OCI-LY3 (cell line): ENCODE data around the gene CYSTM1.

Source experiments
- H2AFZ ChIP-seq: fragments of 200-600, 300-600 bp; shearing (Covaris generic); 2 replicates; pipeline ENCODE4 v1.6.0; 2014; ENCODE audit warnings: antibody characterized with exemption, low read depth, low read length
- H3K27ac ChIP-seq: fragments of 200-600, 300-600 bp; sonication (generic); 2 replicates; pipeline ENCODE4 v1.5.1; 2014; ENCODE audit warnings: mild to moderate bottlenecking, low read length, moderate library complexity, mixed read lengths
- H3K27me3 ChIP-seq: fragments of 200-600, 300-600 bp; sonication (generic); 2 replicates; pipeline ENCODE4 v1.6.1; 2014; ENCODE audit warnings: low read depth, low read length, mixed read lengths
- H3K36me3 ChIP-seq: fragments of 200-600, 300-600 bp; sonication (generic); replicated peaks from 2 replicates; pipeline ENCODE3; 2014; ENCODE audit warnings: low read depth, low read length, mixed read lengths
- H3K4me1 ChIP-seq: fragments of 300-600, 200-600 bp; sonication (generic); 2 replicates; pipeline ENCODE4 v1.6.1; 2014; ENCODE audit warnings: low read length, mixed read lengths
- H3K4me2 ChIP-seq: fragments of 200-600, 300-600 bp; sonication (generic); 2 replicates; pipeline ENCODE4 v1.6.1; 2014; ENCODE audit warnings: low read length, mixed read lengths
- H3K4me3 ChIP-seq: fragments of 300-600, 200-600 bp; sonication (generic); 2 replicates; pipeline ENCODE4 v1.5.1; 2014; ENCODE audit warnings: antibody characterized with exemption, mild to moderate bottlenecking, low read length, moderate library complexity
- H3K79me2 ChIP-seq: fragments of 300-600, 200-600 bp; shearing (Covaris generic); 2 replicates; pipeline ENCODE4 v1.6.1; 2014; ENCODE audit warnings: mild to moderate bottlenecking, low read length, mixed read lengths
- H3K9ac ChIP-seq: fragments of 300-600, 200-600 bp; shearing (Covaris generic); 2 replicates; pipeline ENCODE4 v1.6.0; 2014; ENCODE audit warnings: mild to moderate bottlenecking, low read length, moderate library complexity
- H3K9me3 ChIP-seq: fragments of 200-600, 300-600 bp; shearing (Covaris generic); 2 replicates; pipeline ENCODE4 v1.6.1; 2014; ENCODE audit warnings: low read length, mixed read lengths; ENCODE audit not compliant: insufficient read depth
- H4K20me1 ChIP-seq: fragments of 200-600, 300-600 bp; sonication (generic); 2 replicates; pipeline ENCODE4 v1.6.1; 2016; ENCODE audit warnings: low read length, mixed read lengths; ENCODE audit not compliant: insufficient read depth
- EZH2phosphoT487 ChIP-seq: fragments of 200-600 bp; shearing (Covaris generic); IDR thresholded peaks from 2 replicates; pipeline ENCODE4 v1.6.1; 2018; ENCODE audit warnings: antibody characterized with exemption, mixed run types, low read depth
- TF ChIP-seq, protein P1 (sequence below): fragments of 200-600, 300-600 bp; sonication (generic); IDR thresholded peaks from 2 replicates; pipeline ENCODE4 v1.5.1; 2014; ENCODE audit warnings: antibody characterized with exemption, low read length, low read depth

The CYSTM1 gene

DNA sequence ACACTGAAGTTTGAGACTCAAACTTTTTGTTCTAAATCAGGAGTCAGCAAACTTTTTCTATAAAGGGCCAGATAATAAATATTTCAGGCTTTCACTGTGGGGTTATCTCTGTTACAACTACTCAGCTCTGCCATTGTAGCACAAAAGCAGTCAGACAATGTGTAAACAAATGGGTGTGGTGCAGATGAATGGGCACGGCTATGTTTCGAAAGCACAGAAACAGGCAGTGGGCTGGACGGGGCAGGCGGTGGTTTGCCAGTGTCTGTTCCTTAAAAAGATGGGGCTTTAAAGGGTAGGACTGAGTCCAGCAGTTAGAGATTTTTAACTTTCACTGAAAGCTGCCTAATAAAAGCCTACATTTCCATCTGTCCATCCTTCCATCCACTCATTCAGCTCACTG is 79.0 kb downstream of the CYSTM1 start:
- peaks cover 27% of the 10 kb centered on the region for H3K4me1 ChIP-seq
- no peaks in the 10 kb centered on the region for H3K27me3 ChIP-seq
- H3K4me3 ChIP-seq = no peak overlapping the region
- no peak overlapping the region for H3K4me2 ChIP-seq
- H4K20me1 ChIP-seq = peaks cover 25% of the 10 kb centered on the region
- no peak overlapping the region for H2AFZ ChIP-seq
- TF ChIP-seq, protein P1, sequence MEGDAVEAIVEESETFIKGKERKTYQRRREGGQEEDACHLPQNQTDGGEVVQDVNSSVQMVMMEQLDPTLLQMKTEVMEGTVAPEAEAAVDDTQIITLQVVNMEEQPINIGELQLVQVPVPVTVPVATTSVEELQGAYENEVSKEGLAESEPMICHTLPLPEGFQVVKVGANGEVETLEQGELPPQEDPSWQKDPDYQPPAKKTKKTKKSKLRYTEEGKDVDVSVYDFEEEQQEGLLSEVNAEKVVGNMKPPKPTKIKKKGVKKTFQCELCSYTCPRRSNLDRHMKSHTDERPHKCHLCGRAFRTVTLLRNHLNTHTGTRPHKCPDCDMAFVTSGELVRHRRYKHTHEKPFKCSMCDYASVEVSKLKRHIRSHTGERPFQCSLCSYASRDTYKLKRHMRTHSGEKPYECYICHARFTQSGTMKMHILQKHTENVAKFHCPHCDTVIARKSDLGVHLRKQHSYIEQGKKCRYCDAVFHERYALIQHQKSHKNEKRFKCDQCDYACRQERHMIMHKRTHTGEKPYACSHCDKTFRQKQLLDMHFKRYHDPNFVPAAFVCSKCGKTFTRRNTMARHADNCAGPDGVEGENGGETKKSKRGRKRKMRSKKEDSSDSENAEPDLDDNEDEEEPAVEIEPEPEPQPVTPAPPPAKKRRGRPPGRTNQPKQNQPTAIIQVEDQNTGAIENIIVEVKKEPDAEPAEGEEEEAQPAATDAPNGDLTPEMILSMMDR = no peak
- no peak for TF ChIP-seq EZH2phosphoT487
- no peak overlapping the region for H3K27ac ChIP-seq
- H3K79me2 ChIP-seq = peaks cover 2% of the 10 kb centered on the region; the same call in 1 of the 2 replicates
- no peaks in the 10 kb centered on the region for H3K9me3 ChIP-seq
- H3K9ac ChIP-seq = no peak overlapping the region
- H3K36me3 ChIP-seq = peaks cover 3% of the 10 kb centered on the region

- Histone ChIP-seq H3K4me2 (no peak overlapping the region), H3K27me3 (no peaks in the 10 kb centered on the region), H3K4me3 (no peak overlapping the region), H3K79me2 (peaks cover 2% of the 10 kb centered on the region; the same call in 1 of the 2 replicates), H3K36me3 (peaks cover 3% of the 10 kb centered on the region), H3K4me1 (peaks cover 13% of the 10 kb centered on the region), H3K9me3 (no peaks in the 10 kb centered on the region), H2AFZ (no peak overlapping the region), H3K9ac (no peak overlapping the region), H4K20me1 (peaks cover 14% of the 10 kb centered on the region; the same call in 1 of the 2 replicates), H3K27ac (no peak overlapping the region)
- no peak for TF ChIP-seq EZH2phosphoT487
- TF ChIP-seq, protein P1 = no peak
These were observed 80.6 kb downstream of the CYSTM1 start for GRCh38 chr5:140255460-140256157.

GRCh38 chr5:140256726-140257125 is 81.7 kb downstream of the CYSTM1 start:
- Histone ChIP-seq H3K4me1 (peaks cover 7% of the 10 kb centered on the region), H3K27me3 (no peaks in the 10 kb centered on the region), H2AFZ (no peak overlapping the region), H3K9ac (no peak overlapping the region), H4K20me1 (peaks cover 9% of the 10 kb centered on the region; the same call in 1 of the 2 replicates), H3K79me2 (no peaks in the 10 kb centered on the region; the same call in 1 of the 2 replicates), H3K4me3 (no peak overlapping the region), H3K4me2 (no peak overlapping the region), H3K36me3 (peaks cover 3% of the 10 kb centered on the region), H3K9me3 (no peaks in the 10 kb centered on the region), H3K27ac (no peak overlapping the region)
- TF ChIP-seq EZH2phosphoT487 = no peak
- TF ChIP-seq, protein P1 = no peak

DNA sequence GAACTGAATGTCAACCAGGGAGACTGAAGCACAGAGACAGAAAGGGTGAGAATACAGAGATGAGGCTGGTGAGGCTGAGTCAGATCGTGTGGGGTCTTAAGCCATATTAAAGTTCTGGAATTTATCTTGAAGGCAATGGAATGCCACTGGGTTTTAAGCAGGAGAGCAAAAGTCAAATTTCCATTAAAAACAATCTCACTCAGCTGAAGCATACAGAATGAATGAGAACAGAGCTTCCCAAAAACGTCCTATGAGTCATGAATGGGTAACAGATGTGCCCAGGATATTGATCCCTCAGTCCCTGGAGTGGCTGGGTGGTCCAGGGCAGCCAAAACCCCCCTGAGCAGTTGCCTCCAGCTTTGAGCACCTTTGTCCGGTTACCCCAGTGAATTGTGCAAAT is 83.0 kb downstream of the CYSTM1 start:
- Histone ChIP-seq H3K4me1 (no peaks in the 10 kb centered on the region), H3K9ac (no peak overlapping the region), H3K4me3 (no peak overlapping the region), H3K27me3 (no peaks in the 10 kb centered on the region), H3K36me3 (no peaks in the 10 kb centered on the region), H3K79me2 (no peaks in the 10 kb centered on the region), H2AFZ (no peak overlapping the region), H4K20me1 (no peaks in the 10 kb centered on the region; the same call in 1 of the 2 replicates), H3K4me2 (no peak overlapping the region), H3K9me3 (no peaks in the 10 kb centered on the region), H3K27ac (no peak overlapping the region)
- TF ChIP-seq, protein P1 = no peak
- TF ChIP-seq EZH2phosphoT487 = no peak
